ENCODE measurements around the gene WNK1. TPM values are rescaled to one million over a fixed set of nuclear protein-coding genes. Genes with fewer than 3 reads are reported as not detected.

WNK1 gene
- total RNA-seq, 1 donor from 2014 or later = 65.4 TPM

DNA sequence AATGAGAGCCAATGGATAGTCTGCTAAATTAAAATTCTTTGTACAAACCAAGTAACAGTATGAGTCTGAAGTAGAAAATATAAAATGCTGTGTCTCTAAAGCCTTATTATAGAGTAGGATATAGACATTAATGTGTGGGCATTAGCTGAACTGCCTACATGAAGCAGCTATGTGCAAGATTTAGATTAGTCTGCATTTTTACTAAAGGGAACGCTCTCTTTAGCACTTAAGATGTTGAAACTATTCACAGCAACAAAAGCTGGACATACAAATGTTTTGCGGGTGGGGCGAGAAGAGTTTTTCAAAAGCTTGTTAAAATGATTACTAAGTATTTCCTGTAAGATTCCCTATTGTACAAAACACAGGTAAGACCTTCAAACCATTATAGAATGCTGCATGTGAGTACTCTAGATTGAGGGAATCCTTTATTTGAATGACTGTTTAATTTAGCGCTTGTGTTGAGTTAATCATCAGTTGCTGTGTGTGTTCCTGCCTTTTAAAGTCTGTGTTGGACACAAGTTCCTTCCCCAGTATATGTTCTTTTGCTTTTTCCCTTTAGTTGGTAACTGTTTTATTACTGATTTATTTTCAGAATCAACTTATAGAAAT lies 110.0 kb downstream of the WNK1 start:
- no peak for DNase-seq (ENCODE audit: low read depth, low spot score)

DNA sequence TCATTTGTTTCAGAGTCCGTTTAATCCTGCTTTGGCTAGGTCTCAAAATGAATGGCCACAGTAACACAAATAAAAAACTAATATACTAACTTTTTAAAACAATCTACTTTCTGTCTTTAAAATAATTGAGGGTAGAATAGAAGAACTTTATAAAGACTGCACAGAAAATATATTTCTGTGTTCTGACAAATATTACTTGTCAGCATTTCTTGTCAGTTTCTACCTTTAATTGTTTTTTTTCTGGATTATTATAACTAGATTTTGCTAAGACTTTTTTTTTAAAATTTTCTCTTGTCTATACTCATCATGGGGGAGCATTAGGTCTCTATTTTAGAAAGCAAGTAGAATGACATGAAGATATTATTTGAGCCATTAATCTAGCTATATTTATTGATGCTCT lies 110.9 kb downstream of the WNK1 start:
- no peak for DNase-seq (ENCODE audit: low read depth, low spot score)

DNA sequence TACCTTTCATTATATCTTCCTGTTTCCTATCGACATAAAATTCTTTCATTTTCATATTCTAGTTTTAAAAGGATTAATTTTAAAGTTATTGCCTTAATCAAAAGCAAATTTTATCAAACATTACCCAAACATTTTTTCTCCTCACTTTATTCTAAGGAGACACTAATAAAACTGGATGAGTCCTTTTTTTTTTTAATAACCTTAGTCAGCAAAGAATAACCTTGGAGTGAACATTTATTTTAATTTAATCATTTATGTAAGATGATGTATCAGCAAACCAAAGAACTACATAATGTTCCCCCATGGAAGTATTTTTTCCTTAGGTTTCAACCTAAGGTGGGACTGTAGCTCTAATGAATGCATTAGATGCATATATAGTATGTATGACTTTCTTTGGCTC lies 113.2 kb downstream of the WNK1 start:
- no peak for DNase-seq (ENCODE audit: low read depth, low spot score)

DNA sequence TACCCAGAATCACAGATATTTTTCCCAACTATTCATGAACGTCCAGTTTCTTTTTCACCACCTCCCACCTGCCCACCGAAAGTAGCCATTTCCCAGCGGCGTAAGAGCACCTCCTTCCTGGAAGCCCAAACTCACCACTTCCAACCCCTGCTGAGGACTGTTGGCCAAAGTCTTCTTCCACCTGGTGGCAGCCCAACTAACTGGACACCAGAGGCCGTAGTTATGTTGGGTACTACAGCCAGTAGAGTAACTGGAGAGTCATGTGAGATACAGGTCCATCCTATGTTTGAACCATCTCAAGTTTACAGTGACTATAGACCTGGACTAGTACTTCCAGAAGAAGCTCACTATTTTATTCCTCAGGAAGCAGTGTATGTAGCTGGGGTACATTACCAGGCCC lies 115.5 kb downstream of the WNK1 start:
- DNase-seq (ENCODE audit: low read depth, low spot score) = no peak

DNA sequence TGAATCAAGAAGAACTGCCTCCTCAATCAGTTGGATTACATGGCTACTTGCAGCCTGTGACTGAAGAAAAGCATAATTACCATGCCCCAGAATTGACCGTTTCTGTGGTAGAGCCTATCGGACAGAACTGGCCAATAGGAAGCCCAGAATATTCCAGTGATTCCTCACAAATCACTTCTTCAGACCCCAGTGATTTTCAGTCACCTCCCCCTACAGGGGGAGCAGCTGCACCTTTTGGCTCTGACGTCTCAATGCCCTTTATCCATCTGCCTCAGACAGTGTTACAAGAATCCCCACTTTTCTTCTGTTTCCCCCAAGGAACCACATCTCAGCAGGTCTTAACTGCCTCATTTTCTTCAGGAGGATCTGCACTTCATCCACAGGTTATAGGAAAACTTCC lies 116.3 kb downstream of the WNK1 start:
- DNase-seq (ENCODE audit: low read depth, low spot score) = no peak

DNA sequence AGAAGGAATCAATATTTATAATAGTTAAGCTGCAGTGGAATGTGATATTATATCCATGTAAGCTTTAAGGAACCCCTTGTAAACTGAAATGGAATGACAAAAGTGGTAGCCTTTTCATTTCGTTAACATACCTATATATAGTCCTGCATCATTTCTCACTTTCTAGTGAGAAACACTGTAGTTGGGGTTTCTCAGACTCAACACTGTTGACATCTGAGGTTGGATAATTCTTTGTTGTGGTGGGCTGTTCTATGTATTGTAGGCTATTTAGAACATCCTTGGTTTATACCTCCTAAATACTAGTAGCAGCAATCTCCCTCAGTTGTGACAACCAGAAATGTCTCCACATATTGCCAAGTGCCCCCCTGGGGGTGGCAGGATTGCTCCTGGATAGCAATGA lies 118.0 kb downstream of the WNK1 start:
- DNase-seq (ENCODE audit: low read depth, low spot score) = no peak

DNA sequence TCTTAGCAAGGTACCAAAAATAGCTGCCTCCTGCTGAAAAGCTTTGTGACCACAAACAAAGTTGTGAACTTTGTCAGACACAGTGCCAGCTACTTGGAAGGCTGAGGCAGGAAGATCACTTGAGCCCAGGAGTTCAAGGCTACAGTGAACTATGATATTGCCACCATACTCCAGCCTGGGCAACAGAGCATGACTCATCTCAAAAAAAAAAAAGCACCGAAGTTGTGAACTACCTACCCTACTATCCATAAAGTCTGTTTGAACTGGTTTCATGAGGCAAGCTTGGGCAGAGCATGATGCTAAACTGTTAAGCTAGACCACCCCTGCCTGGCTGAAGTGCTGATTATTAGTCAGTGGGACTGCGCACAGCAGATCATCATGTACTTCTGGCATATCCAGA lies 121.6 kb downstream of the WNK1 start:
- DNase-seq (ENCODE audit: low read depth, low spot score) = no peak

DNA sequence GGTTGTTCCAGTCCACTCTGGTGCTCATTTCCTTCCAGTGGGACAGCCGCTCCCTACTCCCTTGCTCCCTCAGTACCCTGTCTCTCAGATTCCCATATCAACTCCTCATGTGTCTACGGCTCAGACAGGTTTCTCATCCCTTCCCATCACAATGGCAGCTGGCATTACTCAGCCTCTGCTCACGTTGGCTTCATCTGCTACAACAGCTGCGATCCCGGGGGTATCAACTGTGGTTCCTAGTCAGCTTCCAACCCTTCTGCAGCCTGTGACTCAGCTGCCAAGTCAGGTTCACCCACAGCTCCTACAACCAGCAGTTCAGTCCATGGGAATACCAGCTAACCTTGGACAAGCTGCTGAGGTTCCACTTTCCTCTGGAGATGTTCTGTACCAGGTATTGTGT lies 127.3 kb downstream of the WNK1 start:
- no peak for DNase-seq (ENCODE audit: low read depth, low spot score)

DNA sequence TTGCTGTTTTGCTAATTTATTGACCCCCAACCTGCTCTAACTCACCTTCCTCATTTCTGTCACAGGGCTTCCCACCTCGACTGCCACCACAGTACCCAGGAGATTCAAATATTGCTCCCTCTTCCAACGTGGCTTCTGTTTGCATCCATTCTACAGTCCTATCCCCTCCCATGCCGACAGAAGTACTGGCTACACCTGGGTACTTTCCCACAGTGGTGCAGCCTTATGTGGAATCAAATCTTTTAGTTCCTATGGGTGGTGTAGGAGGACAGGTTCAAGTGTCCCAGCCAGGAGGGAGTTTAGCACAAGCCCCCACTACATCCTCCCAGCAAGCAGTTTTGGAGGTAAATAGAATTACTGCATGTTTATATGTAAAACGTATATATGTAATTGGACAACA lies 128.3 kb downstream of the WNK1 start:
- no peak for DNase-seq (ENCODE audit: low read depth, low spot score)

DNA sequence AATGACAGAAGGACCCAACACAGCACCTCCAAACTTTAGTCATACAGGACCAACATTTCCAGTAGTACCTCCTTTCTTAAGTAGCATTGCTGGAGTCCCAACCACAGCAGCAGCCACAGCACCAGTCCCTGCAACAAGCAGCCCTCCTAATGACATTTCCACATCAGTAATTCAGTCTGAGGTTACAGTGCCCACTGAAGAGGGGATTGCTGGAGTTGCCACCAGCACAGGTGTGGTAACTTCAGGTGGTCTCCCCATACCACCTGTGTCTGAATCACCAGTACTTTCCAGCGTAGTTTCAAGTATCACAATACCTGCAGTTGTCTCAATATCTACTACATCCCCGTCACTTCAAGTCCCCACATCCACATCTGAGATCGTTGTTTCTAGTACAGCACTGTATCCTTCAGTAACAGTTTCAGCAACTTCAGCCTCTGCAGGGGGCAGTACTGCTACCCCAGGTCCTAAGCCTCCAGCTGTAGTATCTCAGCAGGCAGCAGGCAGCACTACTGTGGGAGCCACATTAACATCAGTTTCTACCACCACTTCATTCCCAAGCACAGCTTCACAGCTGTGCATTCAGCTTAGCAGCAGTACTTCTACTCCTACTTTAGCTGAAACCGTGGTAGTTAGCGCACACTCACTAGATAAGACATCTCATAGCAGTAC lies 132.5 kb downstream of the WNK1 start:
- no peak for DNase-seq (ENCODE audit: low read depth, low spot score)

DNA sequence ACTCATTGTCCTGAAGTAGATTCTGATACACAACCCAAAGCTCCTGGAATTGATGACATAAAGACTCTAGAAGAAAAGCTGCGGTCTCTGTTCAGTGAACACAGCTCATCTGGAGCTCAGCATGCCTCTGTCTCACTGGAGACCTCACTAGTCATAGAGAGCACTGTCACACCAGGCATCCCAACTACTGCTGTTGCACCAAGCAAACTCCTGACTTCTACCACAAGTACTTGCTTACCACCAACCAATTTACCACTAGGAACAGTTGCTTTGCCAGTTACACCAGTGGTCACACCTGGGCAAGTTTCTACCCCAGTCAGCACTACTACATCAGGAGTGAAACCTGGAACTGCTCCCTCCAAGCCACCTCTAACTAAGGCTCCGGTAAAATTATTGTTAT lies 133.3 kb downstream of the WNK1 start:
- DNase-seq (ENCODE audit: low read depth, low spot score) = no peak

DNA sequence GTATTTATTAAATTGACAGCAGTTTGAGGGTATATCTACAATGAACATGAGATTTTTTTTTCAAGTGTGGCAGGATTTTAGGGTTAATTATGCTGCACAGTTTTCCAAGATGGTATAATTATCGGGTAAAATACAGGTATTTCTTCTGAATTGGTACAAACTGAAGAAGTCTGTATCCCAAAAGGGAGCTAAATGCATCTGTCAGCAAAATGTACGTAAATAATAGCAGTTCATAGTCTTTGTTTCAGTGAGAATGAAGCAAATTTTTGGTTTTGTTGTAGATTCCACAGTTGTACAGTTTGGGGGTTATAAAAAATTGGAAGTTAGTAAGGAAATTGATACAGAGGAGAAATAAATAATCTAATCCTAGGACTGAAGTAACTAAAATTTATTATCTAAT lies 133.8 kb downstream of the WNK1 start:
- no peak for DNase-seq (ENCODE audit: low read depth, low spot score)

DNA sequence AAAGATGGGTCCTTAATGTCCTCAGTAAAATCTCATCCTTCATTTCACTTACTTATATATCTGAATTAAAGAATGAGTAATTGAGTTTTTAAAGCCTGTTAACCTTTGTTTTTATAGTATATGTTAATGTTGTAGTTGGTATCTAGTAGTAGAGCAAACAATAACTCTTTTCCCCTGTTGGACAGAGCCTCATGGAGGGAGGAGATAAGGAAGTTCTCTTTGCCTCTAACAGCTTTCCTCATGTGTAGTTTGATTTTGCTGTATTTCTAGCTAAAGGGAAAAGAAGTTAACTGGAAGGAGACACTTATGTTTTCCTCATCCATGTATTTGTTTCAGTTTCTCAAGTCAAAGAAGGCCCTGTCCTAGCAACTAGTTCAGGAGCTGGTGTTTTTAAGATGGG lies 141.8 kb downstream of the WNK1 start:
- DNase-seq (ENCODE audit: low read depth, low spot score) = no peak

DNA sequence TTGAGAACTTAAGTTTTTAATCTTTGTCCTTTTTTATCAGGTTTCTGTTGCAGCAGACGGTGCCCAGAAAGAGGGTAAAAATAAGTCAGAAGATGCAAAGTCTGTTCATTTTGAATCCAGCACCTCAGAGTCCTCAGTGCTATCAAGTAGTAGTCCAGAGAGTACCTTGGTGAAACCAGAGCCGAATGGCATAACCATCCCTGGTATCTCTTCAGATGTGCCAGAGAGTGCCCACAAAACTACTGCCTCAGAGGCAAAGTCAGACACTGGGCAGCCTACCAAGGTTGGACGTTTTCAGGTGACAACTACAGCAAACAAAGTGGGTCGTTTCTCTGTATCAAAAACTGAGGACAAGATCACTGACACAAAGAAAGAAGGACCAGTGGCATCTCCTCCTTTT lies 143.7 kb downstream of the WNK1 start:
- DNase-seq (ENCODE audit: low read depth, low spot score) = no peak

DNA sequence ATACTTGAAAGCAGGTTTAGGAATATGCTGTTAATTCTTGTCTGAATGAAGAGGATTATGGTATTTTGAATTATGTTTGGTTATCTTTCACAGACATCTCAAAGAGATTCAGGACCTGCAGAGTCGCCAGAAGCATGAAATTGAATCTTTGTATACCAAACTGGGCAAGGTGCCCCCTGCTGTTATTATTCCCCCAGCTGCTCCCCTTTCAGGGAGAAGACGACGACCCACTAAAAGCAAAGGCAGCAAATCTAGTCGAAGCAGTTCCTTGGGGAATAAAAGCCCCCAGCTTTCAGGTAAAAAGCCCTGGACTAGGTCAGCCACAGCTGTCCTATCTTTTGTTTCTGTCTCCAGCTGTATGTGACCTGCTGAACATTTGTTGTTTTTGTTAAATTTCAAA lies 145.0 kb downstream of the WNK1 start:
- DNase-seq (ENCODE audit: low read depth, low spot score) = no peak

DNA sequence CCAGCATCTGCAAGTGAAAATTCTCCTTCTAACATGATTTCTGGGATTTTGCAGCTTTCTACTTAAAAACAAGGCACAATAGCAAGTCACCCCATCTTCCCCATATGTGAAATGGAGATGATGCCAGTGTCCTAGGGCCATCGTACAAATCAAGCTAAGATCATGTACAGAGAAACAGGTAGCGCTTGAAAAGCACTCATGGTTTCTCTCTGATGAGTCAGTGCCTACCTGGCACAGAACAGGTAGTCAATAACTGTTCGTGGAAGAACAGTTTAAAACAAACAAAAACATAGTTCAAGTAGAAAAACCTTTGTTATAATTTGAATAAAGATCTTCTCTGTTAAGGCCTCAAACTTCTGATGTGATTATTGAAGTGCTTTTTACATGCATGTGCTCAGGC lies 150.2 kb downstream of the WNK1 start:
- DNase-seq (ENCODE audit: low read depth, low spot score) = no peak

DNA sequence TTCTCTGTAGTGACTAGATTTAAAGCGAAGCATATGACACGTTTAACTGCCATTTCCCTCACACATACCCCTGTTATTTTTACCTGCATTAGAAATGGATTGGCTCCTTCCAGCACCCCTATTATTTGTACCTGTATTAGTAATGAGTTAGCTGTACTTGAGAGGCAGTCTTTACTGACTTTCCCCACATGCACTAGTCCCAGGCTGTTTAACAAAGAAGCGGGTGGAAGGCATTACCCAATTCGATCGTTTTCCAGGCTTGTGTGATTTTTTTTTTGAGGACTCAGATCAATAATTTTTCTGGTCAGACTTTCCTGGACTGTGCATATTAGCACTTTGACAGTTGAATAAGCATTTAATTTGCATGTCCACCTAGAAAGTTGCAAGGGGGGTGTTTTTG lies 150.7 kb downstream of the WNK1 start:
- no peak for DNase-seq (ENCODE audit: low read depth, low spot score)

DNA sequence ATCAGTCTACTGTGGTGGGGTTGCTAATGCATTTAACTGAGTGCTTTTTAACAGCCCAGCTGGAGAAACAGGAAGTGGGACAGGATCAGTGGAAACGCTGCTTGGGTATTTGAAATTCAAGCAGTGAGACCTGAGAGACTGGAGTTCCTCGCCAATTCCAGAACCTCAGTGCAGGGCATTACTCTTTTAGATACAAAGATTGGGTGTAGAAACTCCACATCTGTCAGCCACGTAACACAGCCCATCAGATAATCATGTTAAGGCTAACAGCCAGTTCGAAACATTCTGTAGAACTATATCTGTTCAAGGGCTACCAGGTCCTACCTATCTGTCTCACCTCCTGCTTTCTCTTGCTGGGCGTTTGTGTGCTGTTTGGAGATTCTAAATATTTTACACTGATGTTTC lies 151.6 kb downstream of the WNK1 start:
- no peak for DNase-seq (ENCODE audit: low read depth, low spot score)

DNA sequence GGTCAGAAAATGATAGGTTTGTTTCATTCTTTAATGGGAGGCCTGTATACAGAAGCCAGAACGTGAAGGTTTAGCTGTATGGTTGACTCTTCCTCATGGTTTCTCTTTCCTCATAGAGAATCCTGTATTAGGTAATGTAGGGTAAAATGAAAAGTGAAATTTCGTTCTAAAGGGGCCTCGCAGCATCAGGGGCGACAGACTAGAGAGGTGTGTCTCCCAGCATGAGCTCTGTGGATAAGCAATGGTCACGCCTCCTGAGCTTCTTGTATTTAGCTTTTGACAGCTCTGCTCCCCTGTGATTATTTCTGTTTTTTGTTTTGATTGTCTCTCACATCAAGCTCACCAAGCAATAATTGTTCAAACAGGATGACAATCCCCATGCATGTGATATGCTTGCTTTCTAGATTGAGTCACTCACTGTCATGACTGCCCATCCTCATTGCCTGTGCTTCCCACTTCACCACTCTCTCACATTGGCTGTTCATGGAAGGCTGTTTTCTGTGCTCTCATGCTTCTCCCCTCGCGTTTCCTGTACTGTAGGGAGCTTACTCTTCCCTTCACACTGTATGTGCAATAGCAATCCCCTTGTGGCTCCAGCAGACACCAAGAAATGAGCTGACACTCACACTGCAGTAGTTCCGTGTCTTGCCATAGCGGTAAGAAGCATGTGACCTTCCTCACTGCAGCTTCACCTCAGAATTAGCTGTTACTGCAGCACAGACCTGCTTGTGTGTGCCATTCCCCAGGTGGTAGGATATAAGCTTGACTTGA lies 153.1 kb downstream of the WNK1 start:
- DNase-seq (ENCODE audit: low read depth, low spot score) = no peak

DNA sequence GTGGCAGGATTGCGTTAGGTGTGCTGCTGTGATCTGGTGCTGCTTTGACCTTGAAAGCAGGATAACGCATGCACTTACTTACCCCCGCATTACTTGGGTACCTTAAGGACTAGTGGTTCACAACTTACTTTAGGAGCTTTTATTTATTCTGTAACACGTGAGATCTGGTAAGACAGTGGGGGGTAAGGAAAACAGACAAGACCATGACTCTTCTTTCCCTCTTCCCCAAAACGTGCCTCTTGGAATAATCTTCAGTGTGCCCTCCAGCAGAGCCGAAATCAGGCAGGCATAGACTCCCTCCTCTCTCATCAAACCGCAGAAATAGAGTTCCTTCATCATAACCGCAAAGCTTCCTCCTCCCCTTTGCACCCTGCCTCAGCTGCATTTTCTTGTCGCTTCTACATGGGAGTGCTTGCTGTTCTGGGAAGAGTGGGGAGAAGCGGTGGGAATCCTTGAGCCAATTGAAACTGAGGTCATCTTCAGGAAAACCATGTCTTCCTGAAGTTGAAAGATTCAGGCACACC lies 153.7 kb downstream of the WNK1 start:
- DNase-seq (ENCODE audit: low read depth, low spot score) = no peak

DNA sequence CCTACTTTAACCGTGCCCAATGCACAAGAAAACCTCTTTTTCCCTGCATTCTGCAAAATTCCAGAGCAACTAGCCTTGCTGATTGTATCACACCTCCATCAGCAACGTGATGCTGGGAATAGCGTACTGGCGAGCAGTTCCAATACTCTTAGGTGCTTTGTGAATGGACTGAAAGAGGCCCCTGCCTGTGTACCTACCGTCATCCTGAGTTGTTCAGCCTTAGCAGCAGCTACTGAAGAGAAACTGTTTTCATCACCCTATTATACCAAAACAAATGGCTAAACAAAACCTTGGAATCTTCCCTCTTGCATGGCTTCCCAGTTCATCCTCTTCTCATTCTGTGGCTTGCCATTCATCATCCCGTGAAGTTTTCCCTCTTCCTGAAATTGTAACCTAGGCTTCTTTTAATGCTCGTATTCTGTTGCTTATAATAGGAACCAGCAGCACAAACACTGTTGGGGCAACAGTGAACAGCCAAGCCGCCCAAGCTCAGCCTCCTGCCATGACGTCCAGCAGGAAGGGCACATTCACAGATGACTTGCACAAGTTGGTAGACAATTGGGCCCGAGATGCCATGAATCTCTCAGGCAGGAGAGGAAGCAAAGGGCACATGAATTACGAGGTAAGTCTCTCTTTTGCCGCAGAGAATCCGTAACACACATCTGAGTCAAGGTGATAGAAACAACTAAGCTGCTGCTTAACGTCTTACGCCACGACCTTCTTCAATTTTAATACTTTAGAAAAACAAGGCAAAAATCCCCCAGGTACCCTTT lies 155.2 kb downstream of the WNK1 start:
- DNase-seq (ENCODE audit: low read depth, low spot score) = no peak

DNA sequence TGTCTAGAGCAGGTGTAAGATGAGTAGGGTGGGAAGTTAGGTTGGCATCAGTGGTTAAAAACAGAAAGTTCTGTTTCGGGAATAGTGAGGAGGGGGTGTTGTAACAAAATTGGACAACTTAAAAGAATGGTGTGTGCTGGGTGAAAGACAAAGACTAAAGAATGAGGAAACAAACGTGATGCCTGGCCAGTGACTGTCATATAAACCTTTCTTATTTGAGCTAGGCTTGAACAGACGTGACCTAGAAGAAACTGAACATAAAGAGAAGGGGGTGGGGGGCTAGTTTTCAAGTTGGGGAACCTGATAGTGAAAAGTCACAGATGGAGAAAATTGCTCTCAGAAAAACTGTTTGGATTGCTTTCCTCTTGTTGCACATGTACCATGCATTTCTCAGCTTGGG lies 157.5 kb downstream of the WNK1 start:
- DNase-seq (ENCODE audit: low read depth, low spot score) = no peak
